Stimulated activated CD8-positive, alpha-beta memory T cell treated with anti-CD3 and anti-CD28 coated beads, Interleukin-12 subunit alpha, Interleukin-12 subunit beta, amount 100 ng/mL, for 4 hours (primary cell): ENCODE results near the gene MYL6.
A peak's percentile ranks its signal among the peaks of the same experiment; 100 is the strongest.
"Not testable (repeated sequence)": the region's sequence is repeated elsewhere in the genome, so short reads cannot be mapped to it uniquely, and the experiment has no call there.

Experiments
- DNase-seq: peaks from one replicate; pipeline ENCODE4 v3.0.0-alpha.2; 2020; ENCODE audit warnings: low read depth

MYL6 gene

DNA sequence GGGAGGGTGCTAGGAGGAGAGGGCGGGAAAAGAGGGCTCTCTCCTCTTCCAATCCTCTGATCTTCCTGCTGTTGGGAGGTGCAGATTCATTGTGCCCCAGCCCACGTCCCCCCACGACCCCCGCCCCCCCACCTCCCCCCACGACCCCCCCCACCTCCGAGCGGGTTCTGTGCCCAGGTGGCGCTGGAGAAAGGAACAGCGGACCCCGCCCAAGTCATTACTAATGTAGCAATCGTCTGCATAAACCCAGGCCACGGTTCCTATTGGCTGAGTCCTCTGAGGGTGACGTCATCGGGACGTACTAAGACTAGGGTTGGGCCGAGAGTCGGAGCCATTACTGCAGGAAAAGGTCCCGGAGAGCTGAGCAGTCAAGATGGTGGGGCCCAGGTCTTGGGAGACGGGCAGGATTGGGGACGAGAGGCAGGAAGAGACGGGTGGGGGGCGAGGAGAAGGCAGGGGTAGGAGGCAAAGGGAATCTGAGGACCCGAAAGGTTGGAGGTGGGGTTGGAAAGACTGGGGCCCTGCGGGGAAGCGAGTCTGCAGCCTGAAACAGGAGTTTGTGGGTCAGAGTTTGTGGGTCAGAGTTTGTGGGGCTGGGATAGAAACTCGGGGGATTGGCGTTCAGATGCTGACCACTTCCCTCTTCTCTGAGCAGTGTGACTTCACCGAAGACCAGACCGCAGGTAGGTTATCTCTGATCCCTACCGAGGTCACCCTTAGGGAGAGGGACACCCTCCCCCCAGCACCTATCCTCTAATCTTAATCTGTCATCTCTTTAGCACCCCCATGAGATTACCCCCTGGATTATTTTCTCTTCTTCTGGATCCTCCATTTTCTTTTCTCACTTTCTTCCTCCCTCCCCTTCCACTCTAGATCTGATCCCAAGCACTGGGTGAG is at the start of gene MYL6:
TSS of gene MYL6 (plus strand) at position 331 of the 897 bp plus-strand sequence. CDS start at position 374, 43 bp downstream.
- DNase-seq: peak; percentile 72

DNA sequence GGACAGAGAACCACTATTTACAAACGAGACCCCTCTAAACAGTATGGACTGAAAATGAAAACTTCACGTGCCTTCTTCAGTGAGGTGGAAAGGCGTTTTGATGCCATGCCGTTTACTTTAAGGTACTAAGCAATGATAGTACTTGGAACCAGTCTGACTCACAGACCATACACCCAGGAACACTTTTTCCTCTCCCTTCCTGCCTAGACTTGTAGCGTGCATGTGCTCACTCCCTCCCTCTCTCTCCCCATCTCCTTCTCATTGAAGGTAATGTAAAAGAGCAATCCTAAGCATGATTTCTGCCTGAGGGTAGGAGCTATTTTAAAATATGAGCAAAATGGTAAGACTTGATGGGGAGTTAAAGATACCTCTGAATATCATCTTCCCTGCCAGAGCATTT is 47.6 kb upstream of the MYL6 start:
- DNase-seq: no peak

GRCh38 chr12:56114084-56114483 is 44.1 kb upstream of the MYL6 start:
- DNase-seq: no peak

DNA sequence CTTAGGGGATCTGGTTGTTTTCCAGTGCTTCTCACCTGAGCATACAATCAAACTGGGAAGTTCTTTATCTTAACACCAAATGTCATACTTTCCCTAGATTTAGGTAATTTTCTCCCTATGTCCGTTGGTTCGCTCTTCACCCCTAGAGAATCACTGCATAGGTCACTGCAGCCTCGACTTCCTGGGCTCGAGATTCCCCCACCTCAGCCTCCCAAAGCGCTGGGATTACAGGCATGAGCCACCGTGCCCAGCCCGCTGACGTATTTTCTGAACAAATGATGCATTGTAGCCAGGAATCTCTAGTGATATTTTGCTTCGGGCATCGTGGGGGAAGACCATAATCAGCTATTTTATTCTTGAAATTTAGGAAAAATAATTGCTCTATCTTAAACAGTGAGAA is 42.8 kb upstream of the MYL6 start:
- no peak for DNase-seq

- peak; percentile 88 for DNase-seq
Measured at GRCh38 chr12:56116267-56117081, 41.7 kb upstream of the MYL6 start, which contains the start of gene RPL41. Gene RPL41 (plus strand): TSS chr12:56116633.

DNA sequence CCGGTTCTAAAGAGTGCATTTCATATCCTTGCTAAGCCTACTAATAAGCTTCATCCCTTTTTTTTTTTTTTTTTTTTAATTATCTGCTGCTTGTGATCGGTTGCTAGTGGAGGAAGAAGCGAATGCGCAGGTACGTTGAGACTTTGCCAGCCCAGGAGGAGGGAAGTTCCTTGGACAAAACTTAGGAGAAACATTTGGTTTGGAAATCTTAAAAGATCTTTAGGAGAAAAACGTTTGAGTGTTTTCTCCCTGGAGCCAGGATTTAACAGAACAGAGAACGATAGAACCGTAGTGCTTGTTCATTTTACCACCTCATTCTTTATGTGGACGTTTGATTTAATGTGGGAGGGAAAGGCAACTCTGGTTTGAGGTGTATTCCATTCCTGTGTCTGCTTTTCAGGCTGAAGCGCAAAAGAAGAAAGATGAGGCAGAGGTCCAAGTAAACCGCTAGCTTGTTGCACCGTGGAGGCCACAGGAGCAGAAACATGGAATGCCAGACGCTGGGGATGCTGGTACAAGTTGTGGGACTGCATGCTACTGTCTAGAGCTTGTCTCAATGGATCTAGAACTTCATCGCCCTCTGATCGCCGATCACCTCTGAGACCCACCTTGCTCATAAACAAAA is 41.0 kb upstream of the MYL6 start:
- DNase-seq: not testable (repeated sequence)

GRCh38 chr12:56117778-56118687 is 40.1 kb upstream of the MYL6 start, which contains the start of gene ZC3H10:
Gene ZC3H10 (plus strand): TSS chr12:56118266. CDS start chr12:56120563, 2,297 bp downstream.
- peak; percentile 93 for DNase-seq

- DNase-seq: no peak
Measured at GRCh38 chr12:56118688-56119357, 39.3 kb upstream of the MYL6 start.

GRCh38 chr12:56119361-56119796 is 38.8 kb upstream of the MYL6 start:
- DNase-seq: peak; percentile 32

GRCh38 chr12:56120158-56120846 is 37.9 kb upstream of the MYL6 start:
- DNase-seq: no peak

DNA sequence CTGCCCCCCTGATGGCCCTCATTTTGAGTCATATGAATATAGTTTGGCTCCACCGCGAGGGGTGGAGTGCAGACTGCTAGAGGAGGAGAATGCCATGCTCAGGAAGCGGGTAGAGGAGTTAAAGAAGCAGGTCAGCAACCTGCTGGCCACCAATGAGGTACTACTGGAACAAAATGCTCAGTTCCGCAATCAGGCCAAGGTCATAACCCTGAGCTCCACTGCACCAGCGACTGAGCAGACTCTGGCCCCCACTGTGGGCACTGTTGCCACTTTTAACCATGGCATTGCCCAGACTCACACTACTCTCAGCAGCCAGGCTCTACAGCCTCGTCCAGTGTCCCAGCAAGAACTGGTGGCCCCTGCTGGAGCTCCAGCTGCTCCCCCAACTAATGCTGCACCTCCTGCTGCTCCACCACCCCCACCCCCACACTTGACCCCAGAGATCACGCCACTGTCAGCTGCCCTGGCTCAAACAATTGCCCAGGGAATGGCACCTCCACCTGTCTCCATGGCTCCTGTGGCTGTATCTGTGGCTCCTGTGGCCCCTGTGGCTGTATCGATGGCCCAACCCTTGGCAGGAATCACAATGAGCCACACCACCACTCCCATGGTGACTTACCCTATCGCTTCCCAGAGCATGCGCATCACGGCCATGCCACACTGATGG is 36.8 kb upstream of the MYL6 start:
- DNase-seq: no peak

DNA sequence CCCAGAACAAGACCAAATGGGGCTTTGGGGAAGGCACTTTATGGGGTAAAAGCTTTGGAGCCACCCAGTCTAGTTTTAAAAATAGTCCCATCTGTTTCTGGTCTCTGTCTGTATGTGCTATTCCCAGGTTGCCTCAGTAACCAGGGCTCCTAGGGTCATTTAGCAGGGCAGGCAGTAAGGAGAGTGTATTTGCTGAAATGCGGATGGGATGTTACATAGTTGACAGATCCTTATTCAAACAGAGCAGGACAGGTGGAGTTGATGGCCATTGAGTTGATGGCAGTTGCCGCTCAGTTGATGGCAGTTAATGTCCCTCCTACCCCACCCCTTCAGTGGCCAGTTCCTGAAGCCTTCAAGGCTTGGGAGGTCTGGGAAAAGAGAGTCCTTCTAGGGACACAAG is 35.5 kb upstream of the MYL6 start:
- no peak for DNase-seq

DNA sequence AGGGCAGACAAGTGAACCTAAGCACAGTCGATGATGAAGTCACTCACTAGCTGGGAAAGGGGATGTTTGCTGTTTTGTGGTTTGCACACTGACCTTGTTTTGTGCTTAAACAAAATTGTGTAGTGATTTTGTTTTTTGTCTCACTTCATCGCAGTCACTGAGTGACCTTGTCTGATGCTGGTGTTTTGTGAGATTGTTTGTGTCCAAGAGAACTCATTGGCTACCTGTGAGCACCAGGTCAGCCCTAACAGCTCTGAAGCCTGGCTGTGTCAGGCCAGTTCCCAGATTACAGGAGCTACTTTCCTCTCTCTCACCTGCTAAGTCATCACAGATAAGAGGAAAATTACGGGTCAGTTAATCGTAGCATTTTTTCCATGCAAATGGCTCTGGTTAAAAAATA is 34.0 kb upstream of the MYL6 start:
- no peak for DNase-seq

DNA sequence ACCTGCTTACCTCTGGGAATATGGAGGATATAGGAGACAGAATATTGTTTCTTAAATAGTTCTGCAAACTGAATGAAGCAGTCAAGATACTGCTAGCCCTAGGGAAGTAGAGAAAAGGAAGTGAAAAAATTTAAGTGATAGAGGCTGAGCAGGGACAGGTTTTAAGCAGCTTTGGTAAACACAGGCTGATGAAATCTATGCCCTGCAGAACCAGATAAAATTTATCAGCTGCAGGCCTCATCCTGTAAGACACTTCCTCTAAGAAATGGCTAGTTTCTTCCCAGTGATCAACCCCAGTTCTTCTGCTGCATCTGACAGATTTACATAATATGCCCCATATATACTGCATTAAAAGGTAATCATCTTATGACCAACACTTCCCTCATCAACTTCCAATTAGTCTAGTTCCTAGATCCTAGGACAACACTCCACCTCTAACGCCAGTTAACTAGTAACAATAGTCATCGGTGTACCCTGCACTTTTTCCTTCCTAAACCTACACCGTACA is 31.4 kb upstream of the MYL6 start:
- DNase-seq: no peak

GRCh38 chr12:56127485-56127887 is 30.7 kb upstream of the MYL6 start:
- no peak for DNase-seq

GRCh38 chr12:56127888-56128669 is 30.1 kb upstream of the MYL6 start, which contains the start of gene ESYT1:
Gene ESYT1 (plus strand): TSS chr12:56128267. CDS start chr12:56128320, 53 bp downstream.
- DNase-seq: peak; percentile 90

GRCh38 chr12:56128670-56129205 is 29.4 kb upstream of the MYL6 start:
- DNase-seq: no peak
